Type B pancreatic cell (in vitro differentiated cells): ENCODE measurements around the gene RPS2. TPM values are rescaled to one million over a fixed set of nuclear protein-coding genes. Genes with fewer than 3 reads are reported as not detected.
"Not testable (repeated sequence)": the region's sequence is repeated elsewhere in the genome, so short reads cannot be mapped to it uniquely, and the experiment has no call there.

Source experiments
- DNase-seq: peaks from one replicate; pipeline ENCODE4 v3.0.0; 2021; ENCODE audit warnings: mixed read lengths; ENCODE audit not compliant: unreplicated experiment; ENCODE audit errors: extremely low spot score
- H3K27ac Mint-ChIP-seq: 2 replicates; pipeline ENCODE4 v1.8.0; 2021; ENCODE audit warnings: mild to moderate bottlenecking, mixed read lengths
- H3K27me3 Mint-ChIP-seq: 2 replicates; pipeline ENCODE4 v1.8.0; 2021; ENCODE audit warnings: mixed read lengths
- H3K36me3 Mint-ChIP-seq: 2 replicates; pipeline ENCODE4 v1.8.0; 2021; ENCODE audit warnings: mixed read lengths
- H3K4me1 Mint-ChIP-seq: one replicate; pipeline ENCODE4 v1.8.0; 2021; ENCODE audit warnings: mixed read lengths; ENCODE audit not compliant: unreplicated experiment
- H3K4me3 Mint-ChIP-seq: 2 replicates; pipeline ENCODE4 v1.8.0; 2021; ENCODE audit warnings: mild to moderate bottlenecking, mixed read lengths
- H3K9me3 Mint-ChIP-seq: 2 replicates; pipeline ENCODE4 v1.8.0; 2021; ENCODE audit warnings: mixed read lengths
- total RNA-seq: library from RNA; stranded (reverse); gene quantifications from 2 replicates; pipeline ENCODE4 v1.2.1, GENCODE V29; 2021; ENCODE audit warnings: low replicate concordance
- TF ChIP-seq, protein P1 (sequence below): fragments of 200-600 bp; sonication (generic); conservative IDR thresholded peaks from 2 replicates; pipeline ENCODE4 v1.5.0; 2021; ENCODE audit warnings: antibody characterized with exemption, mild to moderate bottlenecking

RPS2 gene
- total RNA-seq, 1 donor from 2014 or later = 3,035 TPM

DNA sequence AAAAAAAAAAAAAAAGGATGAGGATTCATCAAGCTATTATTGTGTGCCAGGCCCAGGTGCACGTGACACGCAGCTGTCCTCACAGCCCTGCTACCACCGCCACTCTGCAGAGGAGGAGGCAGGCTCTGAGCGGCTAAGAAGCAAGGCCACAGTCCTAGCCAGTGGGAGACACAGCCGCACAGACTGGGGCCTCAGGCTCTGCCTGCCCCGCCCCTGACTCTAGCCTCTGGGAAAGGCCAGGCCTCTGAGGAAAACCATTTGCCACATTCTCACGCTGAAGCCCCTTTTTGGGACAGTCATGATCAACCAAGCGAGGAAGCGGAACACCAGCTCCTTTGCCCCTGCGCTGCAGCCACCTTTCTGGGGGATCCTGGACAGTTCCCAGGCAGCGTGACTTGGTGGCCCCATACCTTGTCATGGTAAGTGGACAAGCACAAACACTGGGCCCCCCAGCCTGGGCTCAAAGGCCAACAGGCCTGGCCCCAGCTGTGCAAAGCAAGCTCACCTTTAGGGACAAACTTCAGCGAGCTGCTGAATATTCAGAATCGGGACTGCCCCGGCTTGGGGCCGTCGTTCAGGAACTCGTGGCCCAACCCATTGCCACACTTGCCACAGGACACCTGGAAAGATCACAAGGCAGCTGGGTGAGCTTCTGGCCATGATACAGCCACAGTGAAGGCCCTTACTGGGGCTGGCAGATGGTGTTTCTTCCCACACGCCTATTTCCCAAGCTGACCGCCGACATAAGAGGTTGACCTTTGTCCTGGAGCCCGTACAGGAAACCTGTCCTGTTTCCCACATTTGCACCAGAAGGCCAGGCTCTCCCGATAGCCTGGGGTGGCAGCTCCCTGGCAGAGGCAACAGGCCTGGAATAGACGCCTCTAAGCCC is 24.1 kb downstream of the RPS2 start:
- H3K4me1 Mint-ChIP-seq = peaks cover 4% of the 10 kb centered on the region
- peak overlapping the region; percentile 45 for H3K4me3 Mint-ChIP-seq
- no peaks in the 10 kb centered on the region for H3K36me3 Mint-ChIP-seq
- no peaks in the 10 kb centered on the region for H3K27me3 Mint-ChIP-seq
- H3K27ac Mint-ChIP-seq = peak overlapping the region; percentile 23
- TF ChIP-seq, protein P1, sequence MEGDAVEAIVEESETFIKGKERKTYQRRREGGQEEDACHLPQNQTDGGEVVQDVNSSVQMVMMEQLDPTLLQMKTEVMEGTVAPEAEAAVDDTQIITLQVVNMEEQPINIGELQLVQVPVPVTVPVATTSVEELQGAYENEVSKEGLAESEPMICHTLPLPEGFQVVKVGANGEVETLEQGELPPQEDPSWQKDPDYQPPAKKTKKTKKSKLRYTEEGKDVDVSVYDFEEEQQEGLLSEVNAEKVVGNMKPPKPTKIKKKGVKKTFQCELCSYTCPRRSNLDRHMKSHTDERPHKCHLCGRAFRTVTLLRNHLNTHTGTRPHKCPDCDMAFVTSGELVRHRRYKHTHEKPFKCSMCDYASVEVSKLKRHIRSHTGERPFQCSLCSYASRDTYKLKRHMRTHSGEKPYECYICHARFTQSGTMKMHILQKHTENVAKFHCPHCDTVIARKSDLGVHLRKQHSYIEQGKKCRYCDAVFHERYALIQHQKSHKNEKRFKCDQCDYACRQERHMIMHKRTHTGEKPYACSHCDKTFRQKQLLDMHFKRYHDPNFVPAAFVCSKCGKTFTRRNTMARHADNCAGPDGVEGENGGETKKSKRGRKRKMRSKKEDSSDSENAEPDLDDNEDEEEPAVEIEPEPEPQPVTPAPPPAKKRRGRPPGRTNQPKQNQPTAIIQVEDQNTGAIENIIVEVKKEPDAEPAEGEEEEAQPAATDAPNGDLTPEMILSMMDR = no peak
- no peaks in the 10 kb centered on the region for H3K9me3 Mint-ChIP-seq
- no peak for DNase-seq

- not testable (repeated sequence) for H3K36me3 Mint-ChIP-seq, H3K9me3 Mint-ChIP-seq, H3K4me1 Mint-ChIP-seq, H3K27ac Mint-ChIP-seq, H3K27me3 Mint-ChIP-seq, DNase-seq
- H3K4me3 Mint-ChIP-seq = peak overlapping the region; percentile 45
These were observed 24.8 kb downstream of the RPS2 start for GRCh38 chr16:1939833-1940232.

GRCh38 chr16:1938910-1939309 is 25.7 kb downstream of the RPS2 start:
- H3K27ac Mint-ChIP-seq = no peak overlapping the region
- H3K4me1 Mint-ChIP-seq = peaks cover 4% of the 10 kb centered on the region
- no peaks in the 10 kb centered on the region for H3K27me3 Mint-ChIP-seq
- H3K4me3 Mint-ChIP-seq = no peak overlapping the region
- H3K9me3 Mint-ChIP-seq = no peaks in the 10 kb centered on the region
- TF ChIP-seq, protein P1 = no peak
- no peak for DNase-seq
- no peaks in the 10 kb centered on the region for H3K36me3 Mint-ChIP-seq

GRCh38 chr16:1938316-1938715 is 26.3 kb downstream of the RPS2 start:
- H3K9me3 Mint-ChIP-seq = no peaks in the 10 kb centered on the region
- no peak overlapping the region for H3K27ac Mint-ChIP-seq
- TF ChIP-seq, protein P1 = no peak
- no peaks in the 10 kb centered on the region for H3K4me1 Mint-ChIP-seq
- H3K27me3 Mint-ChIP-seq = no peaks in the 10 kb centered on the region
- no peak for DNase-seq
- no peaks in the 10 kb centered on the region for H3K36me3 Mint-ChIP-seq
- H3K4me3 Mint-ChIP-seq = no peak overlapping the region

GRCh38 chr16:1936945-1937479 is 27.6 kb downstream of the RPS2 start:
- Mint-ChIP-seq H3K4me3 (no peak overlapping the region), H3K9me3 (no peaks in the 10 kb centered on the region), H3K27ac (no peak overlapping the region), H3K36me3 (no peaks in the 10 kb centered on the region), H3K4me1 (no peaks in the 10 kb centered on the region), H3K27me3 (no peaks in the 10 kb centered on the region)
- DNase-seq = no peak
- TF ChIP-seq, protein P1 = no peak

- Mint-ChIP-seq H3K27ac (no peak overlapping the region), H3K9me3 (no peaks in the 10 kb centered on the region), H3K4me1 (peaks cover 4% of the 10 kb centered on the region), H3K27me3 (peaks cover 5% of the 10 kb centered on the region), H3K36me3 (no peaks in the 10 kb centered on the region), H3K4me3 (no peak overlapping the region)
- TF ChIP-seq, protein P1 = no peak
- no peak for DNase-seq
These were observed 31.4 kb downstream of the RPS2 start for GRCh38 chr16:1933097-1933661.
